ENCODE data around the gene KMT2E.

KMT2E gene

DNA sequence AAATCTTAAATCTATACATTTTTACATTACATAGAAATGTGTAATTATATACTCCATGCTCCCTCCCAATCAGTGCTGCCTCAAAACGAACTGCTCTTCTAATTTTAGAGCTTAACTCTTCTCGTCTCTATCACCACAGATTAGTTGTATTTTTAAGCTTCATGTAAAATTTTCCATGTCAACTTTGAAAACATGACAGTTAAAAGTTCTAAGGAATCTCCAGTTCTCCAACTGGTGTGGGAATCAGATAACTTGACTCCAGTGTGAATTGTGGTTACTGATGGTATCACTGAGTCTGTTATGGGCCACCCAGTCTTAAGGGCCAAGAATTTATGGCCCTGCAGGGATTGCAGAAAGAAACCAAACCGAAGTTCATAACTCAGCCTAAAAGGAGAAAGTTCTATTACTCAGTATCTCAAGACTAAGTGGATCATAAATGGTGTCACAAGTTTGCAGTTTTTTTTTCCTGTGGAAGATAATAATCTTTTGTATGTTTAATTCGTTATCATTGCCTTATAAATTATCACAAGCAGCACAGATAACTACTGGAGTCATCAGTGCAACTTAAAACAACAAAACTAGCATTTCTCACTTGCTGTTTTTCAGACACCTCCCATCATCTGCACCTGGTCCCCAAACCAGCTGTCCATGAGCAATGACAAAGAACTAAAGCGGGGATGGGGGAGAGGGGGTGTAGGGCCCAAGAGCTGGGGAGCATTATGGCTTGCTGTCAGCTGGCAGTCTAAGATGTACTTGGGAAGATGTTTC lies 31.5 kb upstream of the KMT2E start (continued):
- TF ChIP-seq, protein P1, sequence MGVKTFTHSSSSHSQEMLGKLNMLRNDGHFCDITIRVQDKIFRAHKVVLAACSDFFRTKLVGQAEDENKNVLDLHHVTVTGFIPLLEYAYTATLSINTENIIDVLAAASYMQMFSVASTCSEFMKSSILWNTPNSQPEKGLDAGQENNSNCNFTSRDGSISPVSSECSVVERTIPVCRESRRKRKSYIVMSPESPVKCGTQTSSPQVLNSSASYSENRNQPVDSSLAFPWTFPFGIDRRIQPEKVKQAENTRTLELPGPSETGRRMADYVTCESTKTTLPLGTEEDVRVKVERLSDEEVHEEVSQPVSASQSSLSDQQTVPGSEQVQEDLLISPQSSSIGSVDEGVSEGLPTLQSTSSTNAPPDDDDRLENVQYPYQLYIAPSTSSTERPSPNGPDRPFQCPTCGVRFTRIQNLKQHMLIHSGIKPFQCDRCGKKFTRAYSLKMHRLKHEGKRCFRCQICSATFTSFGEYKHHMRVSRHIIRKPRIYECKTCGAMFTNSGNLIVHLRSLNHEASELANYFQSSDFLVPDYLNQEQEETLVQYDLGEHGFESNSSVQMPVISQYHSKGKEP (tag by site-specific recombination; IDR thresholded peaks at IDR 0.05), result no peak
- TF ChIP-seq, protein P2, sequence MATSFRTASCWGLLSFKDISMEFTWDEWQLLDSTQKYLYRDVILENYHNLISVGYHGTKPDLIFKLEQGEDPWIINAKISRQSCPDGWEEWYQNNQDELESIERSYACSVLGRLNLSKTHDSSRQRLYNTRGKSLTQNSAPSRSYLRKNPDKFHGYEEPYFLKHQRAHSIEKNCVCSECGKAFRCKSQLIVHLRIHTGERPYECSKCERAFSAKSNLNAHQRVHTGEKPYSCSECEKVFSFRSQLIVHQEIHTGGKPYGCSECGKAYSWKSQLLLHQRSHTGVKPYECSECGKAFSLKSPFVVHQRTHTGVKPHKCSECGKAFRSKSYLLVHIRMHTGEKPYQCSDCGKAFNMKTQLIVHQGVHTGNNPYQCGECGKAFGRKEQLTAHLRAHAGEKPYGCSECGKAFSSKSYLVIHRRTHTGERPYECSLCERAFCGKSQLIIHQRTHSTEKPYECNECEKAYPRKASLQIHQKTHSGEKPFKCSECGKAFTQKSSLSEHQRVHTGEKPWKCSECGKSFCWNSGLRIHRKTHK (tag by site-specific recombination; IDR thresholded peaks at IDR 0.05), result no peak
- TF ChIP-seq, protein P3, sequence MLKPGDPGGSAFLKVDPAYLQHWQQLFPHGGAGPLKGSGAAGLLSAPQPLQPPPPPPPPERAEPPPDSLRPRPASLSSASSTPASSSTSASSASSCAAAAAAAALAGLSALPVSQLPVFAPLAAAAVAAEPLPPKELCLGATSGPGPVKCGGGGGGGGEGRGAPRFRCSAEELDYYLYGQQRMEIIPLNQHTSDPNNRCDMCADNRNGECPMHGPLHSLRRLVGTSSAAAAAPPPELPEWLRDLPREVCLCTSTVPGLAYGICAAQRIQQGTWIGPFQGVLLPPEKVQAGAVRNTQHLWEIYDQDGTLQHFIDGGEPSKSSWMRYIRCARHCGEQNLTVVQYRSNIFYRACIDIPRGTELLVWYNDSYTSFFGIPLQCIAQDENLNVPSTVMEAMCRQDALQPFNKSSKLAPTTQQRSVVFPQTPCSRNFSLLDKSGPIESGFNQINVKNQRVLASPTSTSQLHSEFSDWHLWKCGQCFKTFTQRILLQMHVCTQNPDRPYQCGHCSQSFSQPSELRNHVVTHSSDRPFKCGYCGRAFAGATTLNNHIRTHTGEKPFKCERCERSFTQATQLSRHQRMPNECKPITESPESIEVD (tag by site-specific recombination; IDR thresholded peaks at IDR 0.05), result peak; percentile 86
- TF ChIP-seq ZNF76 (tag by site-specific recombination; IDR thresholded peaks at IDR 0.05; ENCODE audit: borderline replicate concordance, low read depth), result no peak
- no peak for TF ChIP-seq ZNF157 (tag by site-specific recombination; IDR thresholded peaks at IDR 0.05)
- no peak for TF ChIP-seq BCL11B (tag by site-specific recombination; IDR thresholded peaks at IDR 0.05; ENCODE audit: low read depth)
- TF ChIP-seq, protein P4, sequence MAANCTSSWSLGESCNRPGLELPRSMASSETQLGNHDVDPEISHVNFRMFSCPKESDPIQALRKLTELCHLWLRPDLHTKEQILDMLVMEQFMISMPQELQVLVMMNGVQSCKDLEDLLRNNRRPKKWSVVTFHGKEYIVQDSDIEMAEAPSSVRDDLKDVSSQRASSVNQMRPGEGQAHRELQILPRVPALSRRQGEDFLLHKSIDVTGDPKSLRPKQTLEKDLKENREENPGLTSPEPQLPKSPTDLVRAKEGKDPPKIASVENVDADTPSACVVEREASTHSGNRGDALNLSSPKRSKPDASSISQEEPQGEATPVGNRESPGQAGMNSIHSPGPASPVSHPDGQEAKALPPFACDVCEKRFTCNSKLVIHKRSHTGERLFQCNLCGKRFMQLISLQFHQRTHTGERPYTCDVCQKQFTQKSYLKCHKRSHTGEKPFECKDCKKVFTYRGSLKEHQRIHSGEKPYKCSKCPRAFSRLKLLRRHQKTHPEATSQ (tag by site-specific recombination; IDR thresholded peaks at IDR 0.05), result no peak
- no peak for TF ChIP-seq ZNF580 (tag by site-specific recombination; IDR thresholded peaks at IDR 0.05)
- TF ChIP-seq ZNF37A (tag by site-specific recombination; IDR thresholded peaks at IDR 0.05), result no peak
- TF ChIP-seq ZFP37 (tag by site-specific recombination; IDR thresholded peaks at IDR 0.05), result no peak
- TF ChIP-seq ZNF10 (tag by site-specific recombination; IDR thresholded peaks at IDR 0.05), result no peak
- TF ChIP-seq ZNF214 (tag by site-specific recombination; IDR thresholded peaks at IDR 0.05; ENCODE audit: borderline replicate concordance), result no peak
- TF ChIP-seq OSR2 (tag by site-specific recombination; IDR thresholded peaks at IDR 0.05), result no peak; the same call in 1 of the 2 replicates
- no peak for TF ChIP-seq ZNF449 (tag by site-specific recombination; IDR thresholded peaks at IDR 0.05)
- no peak for TF ChIP-seq SP3 (tag by site-specific recombination; IDR thresholded peaks at IDR 0.05)
- no peak for TF ChIP-seq ZNF175 (tag by site-specific recombination; IDR thresholded peaks at IDR 0.05)
- TF ChIP-seq WT1 (tag by site-specific recombination; IDR thresholded peaks at IDR 0.05), result no peak

GRCh38 chr7:104983076-104983577 lies 30.9 kb upstream of the KMT2E start:
- H3K4me3 ChIP-seq (ENCODE audit: low read depth, low read length), result peak overlapping the region; percentile 74
- H3K27ac ChIP-seq (ENCODE audit: extremely low read depth, low read depth, low read length), result peak overlapping the region; percentile 84
- ChIA-PET POLR2A (interaction anchor here (0.9 to 5.6 kb wide), 5 partner anchors 11 to 153 kb away, joined by 3 to 92 read pairs (median 4); partner anchors contain the start of gene KMT2E), CTCF (interaction anchor here (0.5 to 1.2 kb wide), 10 partner anchors 15 to 548 kb away, joined by 3 to 4 read pairs (median 3); no protein-coding TSS in a partner anchor)
- peaks cover 0 to 6% of the 10 kb centered on the region in 2 experiments; a peak in 1 of 3 replicates for H3K36me3 ChIP-seq (ENCODE audit: control insufficient read depth in 2 of 2, insufficient read depth in 1 of 2, low read length in 2 of 2)
- peaks cover 49% of the 10 kb centered on the region for H3K4me1 ChIP-seq (ENCODE audit: control insufficient read depth, insufficient read depth, low read length)
- H3K9me3 ChIP-seq (ENCODE audit: control insufficient read depth, insufficient read depth, low read depth, low read length), result no peaks in the 10 kb centered on the region
- no peak for TF ChIP-seq ZBTB20 (tag by site-specific recombination; IDR thresholded peaks at IDR 0.05)
- no peak for TF ChIP-seq ZNF510 (tag by site-specific recombination; IDR thresholded peaks at IDR 0.05; ENCODE audit: insufficient replicate concordance)
- no peak for TF ChIP-seq ZBTB1 (tag by site-specific recombination; IDR thresholded peaks at IDR 0.05)
- no peak for TF ChIP-seq ZNF707 (tag by site-specific recombination; IDR thresholded peaks at IDR 0.05)
- TF ChIP-seq ZNF596 (tag by site-specific recombination; IDR thresholded peaks at IDR 0.05), result no peak
- no peak for TF ChIP-seq GLIS2 (tag by site-specific recombination; IDR thresholded peaks at IDR 0.05)
- no peak for TF ChIP-seq ZNF302 (tag by site-specific recombination; IDR thresholded peaks at IDR 0.05; ENCODE audit: low read depth)
- TF ChIP-seq ZNF266 (tag by site-specific recombination; IDR thresholded peaks at IDR 0.05; ENCODE audit: low read depth), result no peak
- TF ChIP-seq ZIC2 (tag by site-specific recombination; IDR thresholded peaks at IDR 0.05), result no peak
- TF ChIP-seq ZFP3 (tag by site-specific recombination; IDR thresholded peaks at IDR 0.05; ENCODE audit: low read depth), result no peak
- no peak for TF ChIP-seq ZNF221 (tag by site-specific recombination; IDR thresholded peaks at IDR 0.05; ENCODE audit: borderline replicate concordance)
- TF ChIP-seq ZNF354C (tag by site-specific recombination; IDR thresholded peaks at IDR 0.05; ENCODE audit: borderline replicate concordance, low read depth), result no peak

Measured in HEK293 (cell line).